Measurements from ENCODE around the gene SBF2. TPM values are rescaled to one million over a fixed set of nuclear protein-coding genes. Genes with fewer than 3 reads are reported as not detected.

Gene SBF2
- total RNA-seq, 1 donor from 2014 or later, result 18.3 TPM

- DNase-seq, result no peak
- no peak for ATAC-seq (ENCODE audit: poor library complexity)
- intact Hi-C loops (cut with DNase I), result no loop called here
Measured at GRCh38 chr11:9834291-9834690, 459.7 kb downstream of the SBF2 start.

GRCh38 chr11:9831122-9831521 is 462.9 kb downstream of the SBF2 start:
- ATAC-seq (ENCODE audit: poor library complexity) (no peak), DNase-seq (no peak)
- intact Hi-C loops (cut with DNase I), result no loop called here

GRCh38 chr11:9827708-9828107 is 466.3 kb downstream of the SBF2 start:
- intact Hi-C loops (cut with DNase I), result no loop called here
- DNase-seq (no peak), ATAC-seq (ENCODE audit: poor library complexity) (no peak)

- intact Hi-C loops (cut with DNase I), result no loop called here
- DNase-seq (no peak), ATAC-seq (ENCODE audit: poor library complexity) (no peak)
Measured at GRCh38 chr11:9826390-9826789, 467.6 kb downstream of the SBF2 start.

GRCh38 chr11:9825895-9826294 is 468.1 kb downstream of the SBF2 start:
- no peak for ATAC-seq (ENCODE audit: poor library complexity)
- no peak for DNase-seq
- intact Hi-C loops (cut with DNase I), result no loop called here

GRCh38 chr11:9825315-9825714 is 468.7 kb downstream of the SBF2 start:
- DNase-seq (no peak), ATAC-seq (ENCODE audit: poor library complexity) (no peak)
- intact Hi-C loops (cut with DNase I), result no loop called here

GRCh38 chr11:9823887-9824385 is 470.1 kb downstream of the SBF2 start:
- DNase-seq (no peak), ATAC-seq (ENCODE audit: poor library complexity) (no peak)
- intact Hi-C loops (cut with DNase I), result no loop called here

GRCh38 chr11:9823439-9823838 is 470.6 kb downstream of the SBF2 start:
- DNase-seq (no peak), ATAC-seq (ENCODE audit: poor library complexity) (no peak)
- intact Hi-C loops (cut with DNase I), result no loop called here

GRCh38 chr11:9821008-9821752 is 472.8 kb downstream of the SBF2 start:
- intact Hi-C loops (cut with DNase I), result no loop called here
- no peak for ATAC-seq (ENCODE audit: poor library complexity)
- DNase-seq, result no peak

- DNase-seq, result peak; percentile 73
- intact Hi-C loops (cut with DNase I), result no loop called here
- peak; percentile 97 for ATAC-seq (ENCODE audit: poor library complexity)
Measured at GRCh38 chr11:9820260-9820659, 473.8 kb downstream of the SBF2 start.

GRCh38 chr11:9817191-9817590 is 476.8 kb downstream of the SBF2 start:
- intact Hi-C loops (cut with DNase I), result loop anchor here (10.0 kb wide), 1 partner anchor 52 kb away; no protein-coding TSS in a partner anchor
- DNase-seq (no peak), ATAC-seq (ENCODE audit: poor library complexity) (no peak)

- intact Hi-C loops (cut with DNase I), result loop anchor here (10.0 kb wide), 1 partner anchor 51 kb away; no protein-coding TSS in a partner anchor
- DNase-seq, result no peak
- no peak for ATAC-seq (ENCODE audit: poor library complexity)
Measured at GRCh38 chr11:9815486-9816136, 478.4 kb downstream of the SBF2 start.

- DNase-seq (no peak), ATAC-seq (ENCODE audit: poor library complexity) (no peak)
- intact Hi-C loops (cut with DNase I), result loop anchor here (10.0 kb wide), 1 partner anchor 49 kb away; no protein-coding TSS in a partner anchor
Measured at GRCh38 chr11:9814108-9814507, 479.9 kb downstream of the SBF2 start.

- ATAC-seq (ENCODE audit: poor library complexity), result no peak
Measured at GRCh38 chr11:9808943-9809342, 485.1 kb downstream of the SBF2 start.

GRCh38 chr11:9806946-9807687 is 486.9 kb downstream of the SBF2 start:
- DNase-seq, result no peak
- intact Hi-C loops (cut with DNase I), result no loop called here
- no peak for ATAC-seq (ENCODE audit: poor library complexity)

More at GRCh38 chr11:9808943-9809342, 485.1 kb downstream of the SBF2 start:
- DNase-seq, result no peak
- intact Hi-C loops (cut with DNase I), result no loop called here

- DNase-seq, result no peak
- no peak for ATAC-seq (ENCODE audit: poor library complexity)
- intact Hi-C loops (cut with DNase I), result no loop called here
Measured at GRCh38 chr11:9804419-9804902, 489.6 kb downstream of the SBF2 start.

- intact Hi-C loops (cut with DNase I), result no loop called here
- ATAC-seq (ENCODE audit: poor library complexity) (peak; percentile 25), DNase-seq (no peak)
Measured at GRCh38 chr11:9803685-9804418, 490.2 kb downstream of the SBF2 start.

- ATAC-seq (ENCODE audit: poor library complexity) (peak; percentile 70), DNase-seq (no peak)
- intact Hi-C loops (cut with DNase I), result no loop called here
Measured at GRCh38 chr11:9802291-9802861, 491.6 kb downstream of the SBF2 start.

All from Right ventricle myocardium superior (tissue), 1 donor.